ENCODE data around the gene DOCK1.

- TF ChIP-seq EZH2phosphoT487 (IDR thresholded peaks at IDR 0.05; ENCODE audit: low read length) (no peak), CTCF (IDR thresholded peaks at IDR 0.05; ENCODE audit: low read length) (no peak)
These were observed 27.9 kb downstream of the DOCK1 start for GRCh38 chr10:126933116-126933515.

All from MM.1S (cell line).